ENCODE measurements around the gene PDCD4. TPM values are rescaled to one million over a fixed set of nuclear protein-coding genes. Genes with fewer than 3 reads are reported as not detected.

PDCD4 gene
- total and polyA plus RNA-seq, 2 of the 8 experiments (the other 6 are each of a cell fraction or from before 2014, with no cell fraction given): 3.3 to 26.8 TPM

DNA sequence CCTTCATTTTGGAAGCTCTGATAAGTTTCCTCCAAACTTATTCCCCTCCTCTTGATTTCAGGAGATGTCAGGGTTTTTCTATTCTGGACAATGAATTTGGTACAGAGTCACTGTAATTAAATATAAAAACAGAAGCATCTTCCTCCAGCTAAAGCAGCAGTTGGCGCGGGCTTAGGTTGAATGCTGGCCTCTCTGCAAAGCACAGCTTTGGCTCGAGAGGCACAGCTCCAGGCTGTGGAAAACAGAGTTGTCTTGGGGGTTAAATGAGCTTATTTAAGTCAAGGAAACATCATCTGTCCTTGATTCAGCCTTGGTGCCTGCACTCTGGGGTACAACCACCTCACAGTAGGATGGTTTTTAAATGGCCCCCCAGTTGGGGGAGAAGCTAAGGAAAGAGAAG is 35.0 kb upstream of the PDCD4 start (continued):
- TF ChIP-seq, protein P1, sequence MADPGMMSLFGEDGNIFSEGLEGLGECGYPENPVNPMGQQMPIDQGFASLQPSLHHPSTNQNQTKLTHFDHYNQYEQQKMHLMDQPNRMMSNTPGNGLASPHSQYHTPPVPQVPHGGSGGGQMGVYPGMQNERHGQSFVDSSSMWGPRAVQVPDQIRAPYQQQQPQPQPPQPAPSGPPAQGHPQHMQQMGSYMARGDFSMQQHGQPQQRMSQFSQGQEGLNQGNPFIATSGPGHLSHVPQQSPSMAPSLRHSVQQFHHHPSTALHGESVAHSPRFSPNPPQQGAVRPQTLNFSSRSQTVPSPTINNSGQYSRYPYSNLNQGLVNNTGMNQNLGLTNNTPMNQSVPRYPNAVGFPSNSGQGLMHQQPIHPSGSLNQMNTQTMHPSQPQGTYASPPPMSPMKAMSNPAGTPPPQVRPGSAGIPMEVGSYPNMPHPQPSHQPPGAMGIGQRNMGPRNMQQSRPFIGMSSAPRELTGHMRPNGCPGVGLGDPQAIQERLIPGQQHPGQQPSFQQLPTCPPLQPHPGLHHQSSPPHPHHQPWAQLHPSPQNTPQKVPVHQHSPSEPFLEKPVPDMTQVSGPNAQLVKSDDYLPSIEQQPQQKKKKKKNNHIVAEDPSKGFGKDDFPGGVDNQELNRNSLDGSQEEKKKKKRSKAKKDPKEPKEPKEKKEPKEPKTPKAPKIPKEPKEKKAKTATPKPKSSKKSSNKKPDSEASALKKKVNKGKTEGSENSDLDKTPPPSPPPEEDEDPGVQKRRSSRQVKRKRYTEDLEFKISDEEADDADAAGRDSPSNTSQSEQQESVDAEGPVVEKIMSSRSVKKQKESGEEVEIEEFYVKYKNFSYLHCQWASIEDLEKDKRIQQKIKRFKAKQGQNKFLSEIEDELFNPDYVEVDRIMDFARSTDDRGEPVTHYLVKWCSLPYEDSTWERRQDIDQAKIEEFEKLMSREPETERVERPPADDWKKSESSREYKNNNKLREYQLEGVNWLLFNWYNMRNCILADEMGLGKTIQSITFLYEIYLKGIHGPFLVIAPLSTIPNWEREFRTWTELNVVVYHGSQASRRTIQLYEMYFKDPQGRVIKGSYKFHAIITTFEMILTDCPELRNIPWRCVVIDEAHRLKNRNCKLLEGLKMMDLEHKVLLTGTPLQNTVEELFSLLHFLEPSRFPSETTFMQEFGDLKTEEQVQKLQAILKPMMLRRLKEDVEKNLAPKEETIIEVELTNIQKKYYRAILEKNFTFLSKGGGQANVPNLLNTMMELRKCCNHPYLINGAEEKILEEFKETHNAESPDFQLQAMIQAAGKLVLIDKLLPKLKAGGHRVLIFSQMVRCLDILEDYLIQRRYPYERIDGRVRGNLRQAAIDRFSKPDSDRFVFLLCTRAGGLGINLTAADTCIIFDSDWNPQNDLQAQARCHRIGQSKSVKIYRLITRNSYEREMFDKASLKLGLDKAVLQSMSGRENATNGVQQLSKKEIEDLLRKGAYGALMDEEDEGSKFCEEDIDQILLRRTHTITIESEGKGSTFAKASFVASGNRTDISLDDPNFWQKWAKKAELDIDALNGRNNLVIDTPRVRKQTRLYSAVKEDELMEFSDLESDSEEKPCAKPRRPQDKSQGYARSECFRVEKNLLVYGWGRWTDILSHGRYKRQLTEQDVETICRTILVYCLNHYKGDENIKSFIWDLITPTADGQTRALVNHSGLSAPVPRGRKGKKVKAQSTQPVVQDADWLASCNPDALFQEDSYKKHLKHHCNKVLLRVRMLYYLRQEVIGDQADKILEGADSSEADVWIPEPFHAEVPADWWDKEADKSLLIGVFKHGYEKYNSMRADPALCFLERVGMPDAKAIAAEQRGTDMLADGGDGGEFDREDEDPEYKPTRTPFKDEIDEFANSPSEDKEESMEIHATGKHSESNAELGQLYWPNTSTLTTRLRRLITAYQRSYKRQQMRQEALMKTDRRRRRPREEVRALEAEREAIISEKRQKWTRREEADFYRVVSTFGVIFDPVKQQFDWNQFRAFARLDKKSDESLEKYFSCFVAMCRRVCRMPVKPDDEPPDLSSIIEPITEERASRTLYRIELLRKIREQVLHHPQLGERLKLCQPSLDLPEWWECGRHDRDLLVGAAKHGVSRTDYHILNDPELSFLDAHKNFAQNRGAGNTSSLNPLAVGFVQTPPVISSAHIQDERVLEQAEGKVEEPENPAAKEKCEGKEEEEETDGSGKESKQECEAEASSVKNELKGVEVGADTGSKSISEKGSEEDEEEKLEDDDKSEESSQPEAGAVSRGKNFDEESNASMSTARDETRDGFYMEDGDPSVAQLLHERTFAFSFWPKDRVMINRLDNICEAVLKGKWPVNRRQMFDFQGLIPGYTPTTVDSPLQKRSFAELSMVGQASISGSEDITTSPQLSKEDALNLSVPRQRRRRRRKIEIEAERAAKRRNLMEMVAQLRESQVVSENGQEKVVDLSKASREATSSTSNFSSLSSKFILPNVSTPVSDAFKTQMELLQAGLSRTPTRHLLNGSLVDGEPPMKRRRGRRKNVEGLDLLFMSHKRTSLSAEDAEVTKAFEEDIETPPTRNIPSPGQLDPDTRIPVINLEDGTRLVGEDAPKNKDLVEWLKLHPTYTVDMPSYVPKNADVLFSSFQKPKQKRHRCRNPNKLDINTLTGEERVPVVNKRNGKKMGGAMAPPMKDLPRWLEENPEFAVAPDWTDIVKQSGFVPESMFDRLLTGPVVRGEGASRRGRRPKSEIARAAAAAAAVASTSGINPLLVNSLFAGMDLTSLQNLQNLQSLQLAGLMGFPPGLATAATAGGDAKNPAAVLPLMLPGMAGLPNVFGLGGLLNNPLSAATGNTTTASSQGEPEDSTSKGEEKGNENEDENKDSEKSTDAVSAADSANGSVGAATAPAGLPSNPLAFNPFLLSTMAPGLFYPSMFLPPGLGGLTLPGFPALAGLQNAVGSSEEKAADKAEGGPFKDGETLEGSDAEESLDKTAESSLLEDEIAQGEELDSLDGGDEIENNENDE (IDR thresholded peaks at IDR 0.05; ENCODE audit: insufficient replicate concordance, low read length): no peak
- no peak for TF ChIP-seq JUND (IDR thresholded peaks at IDR 0.05; ENCODE audit: low read length)
- TF ChIP-seq EGR1 (IDR thresholded peaks at IDR 0.05; ENCODE audit: borderline replicate concordance, low read depth, low read length): no peak
- no peak for TF ChIP-seq RFX5 (IDR thresholded peaks at IDR 0.05; ENCODE audit: borderline replicate concordance, low read depth, low read length)
- TF ChIP-seq BACH1 (IDR thresholded peaks at IDR 0.05; ENCODE audit: low read length): no peak
